HCT116 (cell line): ENCODE results near the gene DIP2C. TPM values are rescaled to one million over a fixed set of nuclear protein-coding genes. Genes with fewer than 3 reads are reported as not detected.

Experiments
- ATAC-seq: fragments of 200-7000 bp; cut with Tn5 transposase; 2 replicates; pipeline ENCODE4 v1.9.1; 2020; ENCODE audit warnings: mild to moderate bottlenecking, moderate library complexity
- BruUV-seq: library from RNA; stranded (reverse); fragments of 400-500 nt; replicated peaks from 2 replicates; lab custom pipeline; 2021; lab: Mats Ljungman, UMichigan
- CTCF ChIA-PET: fragments of 300-600 bp; sonication (Branson Sonifier 250); formaldehyde crosslinking; loops from one replicate; lab custom pipeline; 2021; ENCODE audit warnings: antibody characterized with exemption; lab: Charles Lee
- POLR2A ChIA-PET: fragments of 300-600, 350-600 bp; sonication (Branson Sonifier 250); formaldehyde crosslinking; loops from one replicate; lab custom pipeline; 2021; ENCODE audit warnings: antibody characterized with exemption; lab: Charles Lee
- RAD21 ChIA-PET, 2 experiments: fragments of 300-600 bp; sonication (Branson Sonifier 250); formaldehyde crosslinking; loops; one replicate each; lab custom pipeline; 2023; ENCODE audit warnings: low total read pairs in 2 of 2; ENCODE audit not compliant: uncharacterized antibody in 2 of 2, unreplicated experiment in 2 of 2, low non-redundant PET in 1 of 2; lab: Charles Lee
- DNase-seq: peaks from one replicate; pipeline ENCODE4 v3.0.0-alpha.2; 2010; ENCODE audit warnings: low read depth, low spot score
- H2AFZ ChIP-seq: fragments of 200-600 bp; shearing (Covaris generic), sonication (generic); 2 replicates; pipeline ENCODE4 v1.6.1; 2017; ENCODE audit warnings: low read depth, mixed run types, mixed read lengths, antibody characterized with exemption, low read length; ENCODE audit not compliant: poor library complexity, severe bottlenecking
- H3K27ac ChIP-seq: 2 replicates; pipeline ENCODE4 v1.5.1; 2012; ENCODE audit warnings: low read depth, low read length
- H3K27me3 ChIP-seq: fragments of 200-600 bp; sonication (generic); 2 replicates; pipeline ENCODE4 v1.6.1; 2016; ENCODE audit warnings: mixed run types, low read length, mixed read lengths; ENCODE audit not compliant: insufficient read depth
- H3K36me3 ChIP-seq, 2 experiments: fragments of 200-500 bp in 1 of 2; fragments of 200-600 bp in 1 of 2; sonication (Bioruptor generic) in 1 of 2; sonication (generic) in 1 of 2; 2 replicates each; pipeline versions ENCODE4 v1.5.1 to v1.6.1; 2014 to 2016; ENCODE audit warnings: low read length in 2 of 2, inconsistent platforms in 1 of 2, mixed read lengths in 1 of 2, mixed run types in 1 of 2; ENCODE audit not compliant: insufficient read depth in 2 of 2, control insufficient read depth in 1 of 2
- H3K4me1 ChIP-seq, 2 experiments: fragments of 200-600 bp in 1 of 2; sonication (generic) in 1 of 2; 2 replicates each; pipeline versions ENCODE4 v1.5.1 to v1.6.1; 2012 to 2017; ENCODE audit warnings: low read length in 2 of 2, inconsistent platforms in 1 of 2, mild to moderate bottlenecking in 1 of 2, mixed read lengths in 1 of 2, mixed run types in 1 of 2, moderate library complexity in 1 of 2; ENCODE audit not compliant: insufficient read depth in 2 of 2, control insufficient read depth in 1 of 2
- H3K4me2 ChIP-seq: fragments of 200-600 bp; sonication (generic); 2 replicates; pipeline ENCODE4 v1.6.1; 2017; ENCODE audit warnings: mixed run types, low read length, mixed read lengths
- H3K4me3 ChIP-seq, 2 experiments: fragments of 200-600 bp in 1 of 2; sonication (generic) in 1 of 2; replicated peaks in 1 of 2; 2 replicates each; pipeline ENCODE4 v1.5.1; 2011 to 2016; ENCODE audit warnings: low read length in 2 of 2, control low read depth in 1 of 2, low read depth in 1 of 2, mild to moderate bottlenecking in 1 of 2, mixed read lengths in 1 of 2, mixed run types in 1 of 2
- H3K79me2 ChIP-seq: fragments of 200-600 bp; sonication (generic); 2 replicates; pipeline ENCODE4 v1.6.1; 2017; ENCODE audit warnings: mild to moderate bottlenecking, mixed run types, low read length, moderate library complexity, mixed read lengths; ENCODE audit not compliant: insufficient read depth
- H3K9ac ChIP-seq: fragments of 200-600 bp; sonication (generic); 2 replicates; pipeline ENCODE4 v1.6.1; 2016; ENCODE audit warnings: low read length, mixed read lengths
- H3K9me2 ChIP-seq: fragments of 200-600 bp; sonication (generic), shearing (Covaris generic); 2 replicates; pipeline ENCODE4 v1.6.1; 2017; ENCODE audit warnings: mixed run types, mild to moderate bottlenecking, moderate library complexity; ENCODE audit not compliant: insufficient read depth
- H3K9me3 ChIP-seq, 2 experiments: fragments of 200-500 bp in 1 of 2; fragments of 200-600 bp in 1 of 2; sonication (Bioruptor generic) in 1 of 2; sonication (generic) in 1 of 2; 2 replicates each; pipeline ENCODE4 v1.6.1; 2014 to 2017; ENCODE audit warnings: low read length in 2 of 2, mixed read lengths in 2 of 2, inconsistent platforms in 1 of 2, low read depth in 1 of 2, mild to moderate bottlenecking in 1 of 2, mixed run types in 1 of 2, moderate library complexity in 1 of 2; ENCODE audit not compliant: control insufficient read depth in 1 of 2, insufficient read depth in 1 of 2
- H4K20me1 ChIP-seq: fragments of 200-600 bp; sonication (generic), shearing (Covaris generic); 2 replicates; pipeline ENCODE4 v1.6.1; 2017; ENCODE audit warnings: mixed run types, mild to moderate bottlenecking, moderate library complexity; ENCODE audit not compliant: insufficient read depth
- ATF3 ChIP-seq: IDR thresholded peaks from 2 replicates; pipeline ENCODE4 v1.6.1; 2012
- CEBPB ChIP-seq: IDR thresholded peaks from 2 replicates; pipeline ENCODE4 v1.6.1; 2012; ENCODE audit warnings: low read depth
- EGR1 ChIP-seq: IDR thresholded peaks from 2 replicates; pipeline ENCODE4 v1.6.1; 2012; ENCODE audit warnings: low read depth
- EZH2phosphoT487 ChIP-seq: fragments of 200-600 bp; IDR thresholded peaks from 2 replicates; pipeline ENCODE4 v1.6.1; 2018; ENCODE audit warnings: antibody characterized with exemption, borderline replicate concordance
- FOSL1 ChIP-seq: IDR thresholded peaks from 2 replicates; pipeline ENCODE4 v1.6.1; 2012; ENCODE audit warnings: low read depth
- JUND ChIP-seq: IDR thresholded peaks from 2 replicates; pipeline ENCODE4 v1.6.1; 2012
- SP1 ChIP-seq: IDR thresholded peaks from 2 replicates; pipeline ENCODE4 v1.6.1; 2012; ENCODE audit warnings: low read depth
- YY1 ChIP-seq: IDR thresholded peaks from 2 replicates; pipeline ENCODE4 v1.6.1; 2011; ENCODE audit warnings: low read length, low read depth, moderate library complexity, mild to moderate bottlenecking; ENCODE audit not compliant: insufficient replicate concordance; ENCODE audit errors: extremely low read depth
- ZFX ChIP-seq: fragments of 450-650 bp; IDR thresholded peaks from 2 replicates; pipeline ENCODE4 v1.6.1; 2017
- ZNF274 ChIP-seq: fragments of 200-500 bp; sonication (Bioruptor generic); IDR thresholded peaks from 2 replicates; pipeline ENCODE4 v1.6.1; 2014; ENCODE audit warnings: mild to moderate bottlenecking, low read depth, low read length, inconsistent platforms
- intact Hi-C: fragments of 100-400 bp; cut with micrococcal nuclease; formaldehyde crosslinking; loops from 2 replicates; pipeline ENCODE4 v1.10.0; 2022
- total RNA-seq: library from RNA; stranded (reverse); gene quantifications from one replicate; pipeline ENCODE4 v1.2.1, GENCODE V29; 2021; ENCODE audit not compliant: unreplicated experiment

DIP2C gene
- total RNA-seq, 1 experiment from 2014 or later, result 15.4 TPM

- DNase-seq (no peak), ATAC-seq (no peak)
- no peaks in the 10 kb centered on the region for H3K9me3 ChIP-seq
- H3K27ac ChIP-seq, result no peak overlapping the region
- H3K4me1 ChIP-seq, result no peaks in the 10 kb centered on the region
- no peaks in the 10 kb centered on the region for H3K36me3 ChIP-seq
- TF ChIP-seq JUND, result no peak
- no peak for TF ChIP-seq SP1
- TF ChIP-seq ZNF274, result no peak
- no peak for TF ChIP-seq YY1
- TF ChIP-seq EGR1, result no peak
- TF ChIP-seq CEBPB, result no peak
- TF ChIP-seq EZH2phosphoT487, result no peak
- no peak for TF ChIP-seq ATF3
- TF ChIP-seq ZFX, result no peak
- no peak for TF ChIP-seq FOSL1
- no peaks in the 10 kb centered on the region for H3K79me2 ChIP-seq
- no TSS peak for BruUV-seq
- no peak overlapping the region for H2AFZ ChIP-seq
- no peaks in the 10 kb centered on the region for H3K9me2 ChIP-seq
- CTCF ChIA-PET, result no interaction called here
- RAD21 ChIA-PET, result no interaction called here
- no peaks in the 10 kb centered on the region for H3K27me3 ChIP-seq
- no peak overlapping the region for H3K4me3 ChIP-seq
- no peaks in the 10 kb centered on the region for H4K20me1 ChIP-seq
- H3K4me2 ChIP-seq, result no peak overlapping the region
- no peak overlapping the region for H3K9ac ChIP-seq
- POLR2A ChIA-PET, result no interaction called here
- intact Hi-C loops, result no loop called here
These were observed 82.5 kb downstream of the DIP2C start for GRCh38 chr10:606762-607544.
